Kidney epithelial cell (primary cell): ENCODE results near the gene RBM23. TPM values are rescaled to one million over a fixed set of nuclear protein-coding genes. Genes with fewer than 3 reads are reported as not detected.
"Not testable (repeated sequence)": the region's sequence is repeated elsewhere in the genome, so short reads cannot be mapped to it uniquely, and the experiment has no call there.

Experiments used
- DNase-seq: peaks from one replicate; pipeline ENCODE4 v3.0.0-alpha.2; 2010; ENCODE audit warnings: low read depth
- H3K27me3 ChIP-seq: 2 replicates; pipeline ENCODE4 v1.6.0; 2011; ENCODE audit warnings: low read length; ENCODE audit not compliant: control insufficient read depth, insufficient read depth
- H3K36me3 ChIP-seq: 2 replicates; pipeline ENCODE4 v1.5.1; 2011; ENCODE audit warnings: low read length; ENCODE audit not compliant: control insufficient read depth, insufficient read depth
- H3K4me3 ChIP-seq: 2 replicates; pipeline ENCODE4 v1.5.1; 2011; ENCODE audit warnings: low read depth, mild to moderate bottlenecking, control low read depth, low read length
- total RNA-seq: library from RNA; depleted of rRNA; stranded (reverse); fragments of >200 nt; gene quantifications from 2 replicates; pipeline ENCODE4 v1.2.3, GENCODE V29; 2015
- TF ChIP-seq, protein P1 (sequence below): IDR thresholded peaks from 2 replicates; pipeline ENCODE4 v1.5.1; 2011; ENCODE audit warnings: mild to moderate bottlenecking, moderate library complexity, low read length, control low read depth, inconsistent platforms; ENCODE audit not compliant: insufficient read depth, poor library complexity, severe bottlenecking

RBM23 gene
- total RNA-seq, 1 donor from 2014 or later = 146 TPM

DNA sequence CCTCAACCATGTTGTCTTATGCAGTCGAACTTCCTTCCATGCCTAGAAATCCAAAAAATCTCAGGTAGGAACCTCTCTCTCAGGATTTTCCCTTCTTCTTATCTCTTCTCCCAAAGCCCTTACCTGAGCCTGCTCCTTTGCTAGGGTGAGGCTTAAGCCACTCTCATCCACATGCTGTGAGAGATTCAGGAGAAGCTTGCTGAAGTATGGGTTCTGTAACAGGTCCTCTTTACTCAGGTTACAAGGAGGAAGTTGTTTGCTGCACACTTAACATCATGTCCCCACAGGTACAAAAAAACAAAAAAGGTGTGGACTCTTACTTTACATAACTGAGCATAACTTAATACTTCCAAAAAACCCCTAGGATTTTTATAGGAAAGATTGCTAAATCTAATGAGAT, 33.5 kb upstream of the RBM23 start:
- TF ChIP-seq, protein P1, sequence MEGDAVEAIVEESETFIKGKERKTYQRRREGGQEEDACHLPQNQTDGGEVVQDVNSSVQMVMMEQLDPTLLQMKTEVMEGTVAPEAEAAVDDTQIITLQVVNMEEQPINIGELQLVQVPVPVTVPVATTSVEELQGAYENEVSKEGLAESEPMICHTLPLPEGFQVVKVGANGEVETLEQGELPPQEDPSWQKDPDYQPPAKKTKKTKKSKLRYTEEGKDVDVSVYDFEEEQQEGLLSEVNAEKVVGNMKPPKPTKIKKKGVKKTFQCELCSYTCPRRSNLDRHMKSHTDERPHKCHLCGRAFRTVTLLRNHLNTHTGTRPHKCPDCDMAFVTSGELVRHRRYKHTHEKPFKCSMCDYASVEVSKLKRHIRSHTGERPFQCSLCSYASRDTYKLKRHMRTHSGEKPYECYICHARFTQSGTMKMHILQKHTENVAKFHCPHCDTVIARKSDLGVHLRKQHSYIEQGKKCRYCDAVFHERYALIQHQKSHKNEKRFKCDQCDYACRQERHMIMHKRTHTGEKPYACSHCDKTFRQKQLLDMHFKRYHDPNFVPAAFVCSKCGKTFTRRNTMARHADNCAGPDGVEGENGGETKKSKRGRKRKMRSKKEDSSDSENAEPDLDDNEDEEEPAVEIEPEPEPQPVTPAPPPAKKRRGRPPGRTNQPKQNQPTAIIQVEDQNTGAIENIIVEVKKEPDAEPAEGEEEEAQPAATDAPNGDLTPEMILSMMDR = no peak
- H3K27me3 ChIP-seq = no peaks in the 10 kb centered on the region
- no peaks in the 10 kb centered on the region for H3K36me3 ChIP-seq
- H3K4me3 ChIP-seq = no peak overlapping the region
- no peak for DNase-seq

DNA sequence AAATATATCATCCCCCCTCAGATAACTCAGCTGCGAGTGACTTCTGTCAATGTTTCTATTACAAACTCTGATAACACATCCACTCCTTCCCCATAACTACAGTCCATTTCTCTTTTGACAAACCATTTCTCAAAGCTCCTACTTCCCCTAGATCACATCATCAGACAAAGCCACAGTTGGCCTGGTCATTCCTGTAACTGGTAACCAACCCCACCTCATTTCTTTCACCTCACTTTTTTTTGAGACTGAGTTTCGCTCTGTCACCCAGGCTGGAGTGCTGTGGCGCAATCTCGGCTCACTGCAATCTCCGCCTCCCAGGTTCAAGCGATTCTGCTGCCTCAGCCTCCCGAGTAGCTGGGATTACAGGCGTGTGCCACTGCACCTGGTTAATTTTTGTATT, 32.8 kb upstream of the RBM23 start:
- not testable (repeated sequence) for H3K36me3 ChIP-seq, H3K4me3 ChIP-seq, DNase-seq, H3K27me3 ChIP-seq

DNA sequence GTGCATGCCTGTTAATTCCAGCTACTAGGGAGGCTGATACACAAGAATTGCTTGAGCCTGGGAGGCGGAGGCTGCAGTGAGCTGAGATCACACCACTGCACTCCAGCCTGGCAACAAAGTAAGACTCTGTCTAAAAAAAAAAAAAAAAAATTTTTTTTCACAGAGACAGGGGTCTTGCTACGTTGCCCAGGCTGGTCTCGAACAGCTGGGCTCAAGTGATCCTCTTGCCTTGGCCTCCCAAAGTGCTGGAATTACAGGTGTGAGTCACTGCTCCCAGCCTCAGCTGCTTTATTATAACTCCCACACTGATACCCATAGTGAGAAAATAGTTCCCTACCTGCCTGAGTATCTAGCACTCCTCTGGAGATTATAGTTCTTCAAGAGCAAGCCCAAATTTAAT, 26.7 kb upstream of the RBM23 start:
- no peak for DNase-seq
- TF ChIP-seq, protein P1 = no peak
- Histone ChIP-seq H3K27me3 (no peaks in the 10 kb centered on the region), H3K4me3 (no peak overlapping the region), H3K36me3 (no peaks in the 10 kb centered on the region)

DNA sequence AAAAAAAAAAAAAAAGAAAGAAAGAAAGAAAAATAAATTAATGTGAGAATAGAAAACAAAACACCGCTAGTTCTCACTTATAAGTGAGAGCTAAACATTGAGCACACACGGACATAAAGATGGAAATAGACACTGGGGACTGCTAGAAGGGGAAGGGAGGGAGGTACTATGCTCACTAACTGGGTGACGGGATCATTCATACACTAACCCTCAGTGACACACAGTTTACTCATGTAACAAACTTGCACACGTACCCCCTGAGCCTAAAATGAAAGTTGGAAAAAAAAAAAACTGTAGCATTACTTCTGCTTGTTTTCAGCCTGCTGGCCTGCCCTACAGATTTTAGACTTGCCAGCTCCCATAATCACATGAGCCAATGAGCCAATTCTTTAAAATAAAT, 20.7 kb upstream of the RBM23 start:
- DNase-seq = no peak
- Histone ChIP-seq H3K36me3 (no peaks in the 10 kb centered on the region), H3K27me3 (no peaks in the 10 kb centered on the region), H3K4me3 (no peak overlapping the region)
- TF ChIP-seq, protein P1 = no peak

DNA sequence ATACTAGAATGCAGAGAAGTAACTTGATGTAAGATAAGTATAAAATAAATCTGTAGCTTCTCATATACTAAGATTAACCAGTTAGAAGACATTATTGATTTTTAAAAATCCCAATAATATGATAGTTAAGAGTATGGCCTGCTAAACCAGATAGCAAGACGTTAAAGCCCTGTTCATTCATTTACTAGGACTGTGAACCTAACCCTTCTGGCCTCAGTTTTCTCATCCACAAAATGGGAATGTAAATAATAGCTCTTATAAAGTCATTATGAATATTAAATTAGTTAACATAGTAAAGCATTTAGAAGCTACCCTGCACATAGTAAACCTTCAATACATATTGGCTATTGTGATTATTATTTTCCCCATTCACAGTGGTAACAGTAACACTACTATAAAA, 16.2 kb upstream of the RBM23 start:
- no peak overlapping the region for H3K4me3 ChIP-seq
- DNase-seq = no peak
- no peaks in the 10 kb centered on the region for H3K27me3 ChIP-seq
- no peaks in the 10 kb centered on the region for H3K36me3 ChIP-seq
- TF ChIP-seq, protein P1 = no peak

DNA sequence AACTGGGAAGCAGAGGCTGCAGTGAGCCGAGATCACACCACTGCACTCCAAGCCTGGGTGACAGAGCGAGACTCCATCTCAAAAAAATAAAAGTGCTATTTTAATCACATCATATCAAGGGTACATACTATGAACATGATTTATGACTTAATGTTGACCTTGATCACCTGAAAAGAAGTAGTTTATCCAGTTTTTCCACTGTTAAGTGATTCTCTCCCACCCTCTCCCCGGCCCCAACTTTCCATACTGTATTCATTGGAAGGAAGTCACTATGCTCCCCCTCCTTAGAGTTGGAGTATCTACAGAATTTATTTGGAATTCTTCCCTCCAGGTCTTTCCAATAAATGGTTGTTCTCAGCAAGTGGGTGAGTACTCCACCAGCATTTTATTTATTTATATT, 13.2 kb upstream of the RBM23 start:
- no peak for DNase-seq
- no peaks in the 10 kb centered on the region for H3K27me3 ChIP-seq
- peaks cover 2% of the 10 kb centered on the region for H3K36me3 ChIP-seq
- no peak overlapping the region for H3K4me3 ChIP-seq
- TF ChIP-seq, protein P1 = no peak
